Duodenal mucosa (tissue), 2 donors: ENCODE data around the gene ZCCHC4.

Experiments used
- H3K27ac ChIP-seq: one replicate; pipeline ENCODE4 v1.7.0; 2013; ENCODE audit warnings: low read depth, low read length
- H3K27me3 ChIP-seq, 2 donors: one replicate each; pipeline ENCODE4 v1.7.0; 2013; ENCODE audit warnings: low read length in 2 of 2, control low read depth in 1 of 2; ENCODE audit not compliant: insufficient read depth in 2 of 2, control insufficient read depth in 1 of 2
- H3K36me3 ChIP-seq, 2 donors: one replicate each; pipeline ENCODE4 v1.7.0; 2013; ENCODE audit warnings: low read length in 2 of 2, control low read depth in 1 of 2; ENCODE audit not compliant: insufficient read depth in 2 of 2, control insufficient read depth in 1 of 2
- H3K4me1 ChIP-seq, 2 donors: one replicate each; pipeline ENCODE4 v1.7.0; 2013; ENCODE audit warnings: low read length in 2 of 2, control low read depth in 1 of 2; ENCODE audit not compliant: insufficient read depth in 2 of 2, control insufficient read depth in 1 of 2
- H3K4me3 ChIP-seq, 2 donors: one replicate each; pipeline ENCODE4 v1.7.0; 2013; ENCODE audit warnings: low read length in 2 of 2, low read depth in 1 of 2
- H3K9ac ChIP-seq, 2 donors: one replicate each; pipeline ENCODE4 v1.7.0; 2013; ENCODE audit warnings: low read length in 2 of 2, low read depth in 1 of 2
- H3K9me3 ChIP-seq, 2 donors: one replicate each; pipeline ENCODE4 v1.7.0; 2013; ENCODE audit warnings: low read length in 2 of 2, control low read depth in 1 of 2; ENCODE audit not compliant: control insufficient read depth in 1 of 2

Gene ZCCHC4

GRCh38 chr4:25402521-25402920 is 89.9 kb downstream of the ZCCHC4 start:
- H3K4me1 ChIP-seq: no peaks in the 10 kb centered on the region
- no peak overlapping the region for H3K9ac ChIP-seq
- peaks cover 38 to 63% of the 10 kb centered on the region in 2 donors for H3K36me3 ChIP-seq
- no peaks in the 10 kb centered on the region for H3K9me3 ChIP-seq
- H3K27me3 ChIP-seq: no peaks in the 10 kb centered on the region
- H3K4me3 ChIP-seq: no peak overlapping the region
- H3K27ac ChIP-seq: no peak overlapping the region

- H3K36me3 ChIP-seq: peaks cover 30 to 68% of the 10 kb centered on the region in 2 donors
- H3K9ac ChIP-seq: no peak overlapping the region
Measured at GRCh38 chr4:25403699-25404098, 91.1 kb downstream of the ZCCHC4 start.

GRCh38 chr4:25405453-25405852 is 92.9 kb downstream of the ZCCHC4 start:
- Histone ChIP-seq H3K36me3 (peaks cover 35 to 72% of the 10 kb centered on the region in 2 donors), H3K27me3 (no peaks in the 10 kb centered on the region), H3K27ac (no peak overlapping the region), H3K4me1 (no peaks in the 10 kb centered on the region), H3K4me3 (no peak overlapping the region), H3K9me3 (no peaks in the 10 kb centered on the region), H3K9ac (no peak overlapping the region)

More at GRCh38 chr4:25403699-25404098, 91.1 kb downstream of the ZCCHC4 start:
- no peak overlapping the region for H3K4me3 ChIP-seq
- H3K4me1 ChIP-seq: no peaks in the 10 kb centered on the region
- no peaks in the 10 kb centered on the region for H3K9me3 ChIP-seq
- no peaks in the 10 kb centered on the region for H3K27me3 ChIP-seq
- no peak overlapping the region for H3K27ac ChIP-seq

- H3K36me3 ChIP-seq: peaks cover 35 to 73% of the 10 kb centered on the region in 2 donors
- H3K27ac ChIP-seq: no peak overlapping the region
- H3K4me3 ChIP-seq: no peak overlapping the region
- H3K4me1 ChIP-seq: no peaks in the 10 kb centered on the region
- H3K9ac ChIP-seq: no peak overlapping the region
- H3K27me3 ChIP-seq: no peaks in the 10 kb centered on the region
- no peaks in the 10 kb centered on the region for H3K9me3 ChIP-seq
Measured at GRCh38 chr4:25406081-25406692, 93.6 kb downstream of the ZCCHC4 start.

DNA sequence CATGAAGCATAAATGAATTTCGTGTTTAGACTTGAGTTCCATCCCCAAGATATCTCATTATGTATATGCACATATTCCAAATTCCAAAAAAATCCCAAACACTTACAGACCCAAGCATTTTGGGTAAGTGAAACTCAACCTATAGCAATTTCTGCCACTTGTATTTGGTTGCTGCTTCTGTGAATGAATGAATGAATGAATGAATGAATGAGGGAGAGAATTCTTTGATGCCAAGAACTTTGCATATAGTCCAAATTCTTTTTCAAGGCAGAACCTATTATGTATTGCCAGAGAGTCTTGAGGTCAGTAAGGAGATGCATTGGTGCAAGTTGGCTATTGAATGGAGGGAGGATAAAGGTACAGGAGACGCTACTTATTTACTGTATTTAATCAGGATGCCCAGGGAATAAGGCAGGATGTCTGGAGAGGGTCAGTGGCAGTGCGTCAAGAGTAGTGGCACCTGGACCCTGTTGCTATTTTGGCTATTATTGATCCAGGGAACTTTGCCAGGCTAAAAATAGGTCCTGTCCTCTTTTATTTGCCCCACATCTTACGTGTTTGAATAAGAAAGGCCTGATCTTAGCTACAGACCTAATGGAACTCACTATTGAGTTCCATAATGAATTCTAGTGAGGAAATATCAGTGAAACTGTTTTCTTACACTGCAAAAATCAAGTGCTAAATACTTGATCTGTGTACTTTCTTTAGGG is 98.4 kb downstream of the ZCCHC4 start:
- Histone ChIP-seq H3K27me3 (no peaks in the 10 kb centered on the region), H3K9ac (no peak overlapping the region), H3K27ac (no peak overlapping the region), H3K36me3 (peaks cover 31 to 77% of the 10 kb centered on the region in 2 donors), H3K4me3 (no peak overlapping the region), H3K4me1 (no peaks in the 10 kb centered on the region), H3K9me3 (no peaks in the 10 kb centered on the region)

- Histone ChIP-seq H3K36me3 (peaks cover 26 to 77% of the 10 kb centered on the region in 2 donors), H3K9me3 (no peaks in the 10 kb centered on the region), H3K27me3 (no peaks in the 10 kb centered on the region), H3K4me1 (no peaks in the 10 kb centered on the region), H3K4me3 (no peak overlapping the region), H3K9ac (no peak overlapping the region), H3K27ac (no peak overlapping the region)
Measured at GRCh38 chr4:25413261-25413660, 100.7 kb downstream of the ZCCHC4 start.

- Histone ChIP-seq H3K9ac (no peak overlapping the region), H3K4me1 (peaks cover 0 to 5% of the 10 kb centered on the region in 2 donors), H3K4me3 (no peak overlapping the region), H3K27ac (no peak overlapping the region), H3K9me3 (no peaks in the 10 kb centered on the region), H3K36me3 (peaks cover 11 to 52% of the 10 kb centered on the region in 2 donors), H3K27me3 (no peaks in the 10 kb centered on the region)
Measured at GRCh38 chr4:25417014-25417413, 104.4 kb downstream of the ZCCHC4 start.
